Measurements from ENCODE around the gene PARVG.

PARVG gene

GRCh38 chr22:44180706-44181032, at the start of gene PARVG:
Gene PARVG, plus strand, starts transcription at chr22:44180925. Its CDS starts 2,405 bp downstream, at chr22:44183330.
- Histone ChIP-seq H3K36me3 (replicated peaks; ENCODE audit: insufficient read depth, low read length) (no peaks in the 10 kb centered on the region), H3K9ac (ENCODE audit: low read length) (peak within 1 kb of the TSS; percentile 50; the same call in 1 of the 2 replicates), H4K20me1 (ENCODE audit: insufficient read depth, low read length) (no peaks in the 10 kb centered on the region), H3K9me3 (replicated peaks; ENCODE audit: insufficient read depth, low read length) (no peaks in the 10 kb centered on the region), H3K9me2 (replicated peaks; ENCODE audit: insufficient read depth, low read length) (no peaks in the 10 kb centered on the region), H3F3A (ENCODE audit: insufficient read depth, low read length) (peaks cover 2% of the 10 kb centered on the region; the same call in 1 of the 2 replicates), H3K4me3 (ENCODE audit: low read length) (peak within 1 kb of the TSS; percentile 60), H3K79me2 (ENCODE audit: low read length) (no peaks in the 10 kb centered on the region), H3K27ac (ENCODE audit: low read length) (no peak within 1 kb of the TSS; the same call in 1 of the 2 replicates), H3K27me3 (replicated peaks; ENCODE audit: insufficient read depth, low read length) (no peaks in the 10 kb centered on the region), H3K4me2 (ENCODE audit: low read depth, low read length) (peak within 1 kb of the TSS; percentile 68), H2AFZ (ENCODE audit: low read length) (peak within 1 kb of the TSS; percentile 62), H3K4me1 (ENCODE audit: low read length) (0 out of 2 replicates have a peak, but pooled peaks cover 6% of the 10 kb centered on the region)
- DNase-seq, result peak; percentile 66
- no peak for TF ChIP-seq EZH2phosphoT487 (IDR thresholded peaks at IDR 0.05; ENCODE audit: low read length)
- TF ChIP-seq CTCF (IDR thresholded peaks at IDR 0.05; ENCODE audit: low read length), result no peak
- no peak for TF ChIP-seq EZH2 (optimal IDR thresholded peaks at IDR 0.05; ENCODE audit: low read depth, low read length)

DNA sequence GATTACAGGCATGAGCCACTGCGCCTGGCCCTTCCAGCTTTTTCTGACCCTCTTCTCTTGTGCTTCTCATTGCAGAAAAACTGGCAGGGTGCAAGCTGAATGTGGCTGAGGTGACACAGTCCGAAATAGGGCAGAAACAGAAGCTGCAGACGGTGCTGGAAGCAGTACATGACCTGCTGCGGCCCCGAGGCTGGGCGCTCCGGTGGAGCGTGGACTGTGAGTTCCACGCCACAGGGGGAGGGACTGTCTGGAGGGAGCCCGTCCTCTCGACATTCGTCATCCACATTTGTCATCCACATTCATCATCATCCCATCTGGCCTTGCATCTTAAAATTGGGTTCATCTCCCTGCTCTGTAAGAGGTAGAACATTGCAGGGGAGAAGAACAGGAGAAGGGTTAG, 49.3 kb upstream of the PARVG start:
- Histone ChIP-seq H3K4me1 (ENCODE audit: low read length) (no peaks in the 10 kb centered on the region), H3K9ac (ENCODE audit: low read length) (no peak overlapping the region), H3K27ac (ENCODE audit: low read length) (no peak overlapping the region), H3F3A (ENCODE audit: insufficient read depth, low read length) (no peaks in the 10 kb centered on the region), H3K4me2 (ENCODE audit: low read depth, low read length) (no peak overlapping the region), H2AFZ (ENCODE audit: low read length) (no peak overlapping the region), H3K36me3 (replicated peaks; ENCODE audit: insufficient read depth, low read length) (no peaks in the 10 kb centered on the region), H3K9me3 (replicated peaks; ENCODE audit: insufficient read depth, low read length) (no peaks in the 10 kb centered on the region), H3K9me2 (replicated peaks; ENCODE audit: insufficient read depth, low read length) (no peaks in the 10 kb centered on the region), H3K4me3 (ENCODE audit: low read length) (no peak overlapping the region), H3K79me2 (ENCODE audit: low read length) (no peaks in the 10 kb centered on the region), H3K27me3 (replicated peaks; ENCODE audit: insufficient read depth, low read length) (no peaks in the 10 kb centered on the region), H4K20me1 (ENCODE audit: insufficient read depth, low read length) (no peaks in the 10 kb centered on the region)
- TF ChIP-seq EZH2 (optimal IDR thresholded peaks at IDR 0.05; ENCODE audit: low read depth, low read length), result no peak
- TF ChIP-seq CTCF (IDR thresholded peaks at IDR 0.05; ENCODE audit: low read length), result no peak
- no peak for TF ChIP-seq EZH2phosphoT487 (IDR thresholded peaks at IDR 0.05; ENCODE audit: low read length)
- DNase-seq, result no peak

- Histone ChIP-seq H3K4me1 (ENCODE audit: low read length) (no peaks in the 10 kb centered on the region), H3K79me2 (ENCODE audit: low read length) (no peaks in the 10 kb centered on the region), H3K9me2 (replicated peaks; ENCODE audit: insufficient read depth, low read length) (no peaks in the 10 kb centered on the region), H3K9me3 (replicated peaks; ENCODE audit: insufficient read depth, low read length) (no peaks in the 10 kb centered on the region), H4K20me1 (ENCODE audit: insufficient read depth, low read length) (no peaks in the 10 kb centered on the region), H3K36me3 (replicated peaks; ENCODE audit: insufficient read depth, low read length) (no peaks in the 10 kb centered on the region), H2AFZ (ENCODE audit: low read length) (no peak overlapping the region), H3F3A (ENCODE audit: insufficient read depth, low read length) (no peaks in the 10 kb centered on the region), H3K4me3 (ENCODE audit: low read length) (no peak overlapping the region), H3K4me2 (ENCODE audit: low read depth, low read length) (no peak overlapping the region), H3K9ac (ENCODE audit: low read length) (no peak overlapping the region), H3K27ac (ENCODE audit: low read length) (no peak overlapping the region), H3K27me3 (replicated peaks; ENCODE audit: insufficient read depth, low read length) (no peaks in the 10 kb centered on the region)
- TF ChIP-seq EZH2phosphoT487 (IDR thresholded peaks at IDR 0.05; ENCODE audit: low read length) (no peak), EZH2 (optimal IDR thresholded peaks at IDR 0.05; ENCODE audit: low read depth, low read length) (no peak), CTCF (IDR thresholded peaks at IDR 0.05; ENCODE audit: low read length) (no peak)
- no peak for DNase-seq
These were observed 48.6 kb upstream of the PARVG start for GRCh38 chr22:44131989-44132685.
